Vein endothelial cell (primary cell): ENCODE data around the gene KLK1. TPM values are rescaled to one million over a fixed set of nuclear protein-coding genes. Genes with fewer than 3 reads are reported as not detected.
A peak's percentile ranks its signal among the peaks of the same experiment; 100 is the strongest.

ENCODE experiments used
- small RNA-seq: library from RNA; depleted of rRNA; stranded (forward); fragments of <200 nt; gene quantifications from one replicate; pipeline ENCODE3, GENCODE V24; 2012
- total RNA-seq: library from RNA; depleted of rRNA; stranded (reverse); fragments of >200 nt; gene quantifications from 2 replicates; pipeline ENCODE4 v1.2.3, GENCODE V29; 2012

KLK1 gene
- total RNA-seq, result not detected in 2 replicates

DNA sequence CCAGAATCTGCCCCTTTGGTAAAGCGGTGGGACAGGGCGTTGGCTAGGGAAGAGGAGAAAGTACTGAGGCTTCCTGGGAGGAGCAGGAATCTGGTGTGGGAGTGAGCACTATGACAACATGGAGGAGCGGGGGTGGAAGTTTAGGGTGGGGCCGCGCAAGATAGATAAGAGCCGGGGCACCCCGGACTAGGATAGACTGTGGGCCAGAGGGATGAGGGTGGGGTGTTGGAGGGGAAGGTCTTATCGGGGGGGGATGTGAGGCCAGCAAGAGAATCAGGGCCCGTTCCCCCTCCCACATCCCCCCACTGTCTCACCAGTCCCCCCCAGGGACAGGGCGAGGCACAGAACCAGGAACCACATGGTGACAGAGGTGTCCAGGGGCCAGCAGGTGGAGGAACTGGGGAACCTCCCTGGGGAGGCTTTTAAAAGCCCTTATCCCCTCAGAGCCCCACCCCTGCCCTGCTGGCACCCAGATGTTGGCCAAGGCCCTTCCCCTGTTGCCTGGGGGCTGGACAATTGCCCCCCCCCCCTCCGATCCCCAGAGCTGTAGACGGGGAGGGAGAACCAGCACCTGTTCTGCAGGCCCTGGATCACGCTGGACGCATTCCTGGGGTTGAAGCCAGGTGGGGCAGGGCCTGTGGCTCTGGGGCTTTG, at the start of gene KLK1:
Gene KLK1 (minus strand): TSS at position 399 of the 654 bp plus-strand sequence. CDS start 39 bp downstream, at position 360.

DNA sequence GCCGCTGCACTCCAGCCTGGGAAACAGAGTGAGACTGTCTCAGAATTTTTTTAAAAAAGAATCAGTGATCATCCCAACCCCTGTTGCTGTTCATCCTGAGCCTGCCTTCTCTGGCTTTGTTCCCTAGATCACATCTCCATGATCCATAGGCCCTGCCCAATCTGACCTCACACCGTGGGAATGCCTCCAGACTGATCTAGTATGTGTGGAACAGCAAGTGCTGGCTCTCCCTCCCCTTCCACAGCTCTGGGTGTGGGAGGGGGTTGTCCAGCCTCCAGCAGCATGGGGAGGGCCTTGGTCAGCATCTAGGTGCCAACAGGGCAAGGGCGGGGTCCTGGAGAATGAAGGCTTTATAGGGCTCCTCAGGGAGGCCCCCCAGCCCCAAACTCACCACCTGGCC, 49.5 kb upstream of the KLK1 start, which contains the start of gene KLK2:
Gene KLK2 (plus strand): TSS at position 384 of the 400 bp plus-strand sequence. CDS start 35 bp downstream, outside the sequence.

DNA sequence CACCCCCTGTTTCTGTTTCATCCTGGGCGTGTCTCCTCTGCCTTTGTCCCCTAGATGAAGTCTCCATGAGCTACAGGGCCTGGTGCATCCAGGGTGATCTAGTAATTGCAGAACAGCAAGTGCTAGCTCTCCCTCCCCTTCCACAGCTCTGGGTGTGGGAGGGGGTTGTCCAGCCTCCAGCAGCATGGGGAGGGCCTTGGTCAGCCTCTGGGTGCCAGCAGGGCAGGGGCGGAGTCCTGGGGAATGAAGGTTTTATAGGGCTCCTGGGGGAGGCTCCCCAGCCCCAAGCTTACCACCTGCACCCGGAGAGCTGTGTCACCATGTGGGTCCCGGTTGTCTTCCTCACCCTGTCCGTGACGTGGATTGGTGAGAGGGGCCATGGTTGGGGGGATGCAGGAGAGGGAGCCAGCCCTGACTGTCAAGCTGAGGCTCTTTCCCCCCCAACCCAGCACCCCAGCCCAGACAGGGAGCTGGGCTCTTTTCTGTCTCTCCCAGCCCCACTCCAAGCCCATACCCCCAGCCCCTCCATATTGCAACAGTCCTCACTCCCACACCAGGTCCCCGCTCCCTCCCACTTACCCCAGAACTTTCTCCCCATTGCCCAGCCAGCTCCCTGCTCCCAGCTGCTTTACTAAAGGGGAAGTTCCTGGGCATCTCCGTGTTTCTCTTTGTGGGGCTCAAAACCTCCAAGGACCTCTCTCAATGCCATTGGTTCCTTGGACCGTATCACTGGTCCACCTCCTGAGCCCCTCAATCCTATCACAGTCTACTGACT, 31.2 kb upstream of the KLK1 start, which contains the start of gene KLK3:
Gene KLK3 (plus strand): TSS at position 280 of the 775 bp plus-strand sequence. CDS start 41 bp downstream, at position 321.

DNA sequence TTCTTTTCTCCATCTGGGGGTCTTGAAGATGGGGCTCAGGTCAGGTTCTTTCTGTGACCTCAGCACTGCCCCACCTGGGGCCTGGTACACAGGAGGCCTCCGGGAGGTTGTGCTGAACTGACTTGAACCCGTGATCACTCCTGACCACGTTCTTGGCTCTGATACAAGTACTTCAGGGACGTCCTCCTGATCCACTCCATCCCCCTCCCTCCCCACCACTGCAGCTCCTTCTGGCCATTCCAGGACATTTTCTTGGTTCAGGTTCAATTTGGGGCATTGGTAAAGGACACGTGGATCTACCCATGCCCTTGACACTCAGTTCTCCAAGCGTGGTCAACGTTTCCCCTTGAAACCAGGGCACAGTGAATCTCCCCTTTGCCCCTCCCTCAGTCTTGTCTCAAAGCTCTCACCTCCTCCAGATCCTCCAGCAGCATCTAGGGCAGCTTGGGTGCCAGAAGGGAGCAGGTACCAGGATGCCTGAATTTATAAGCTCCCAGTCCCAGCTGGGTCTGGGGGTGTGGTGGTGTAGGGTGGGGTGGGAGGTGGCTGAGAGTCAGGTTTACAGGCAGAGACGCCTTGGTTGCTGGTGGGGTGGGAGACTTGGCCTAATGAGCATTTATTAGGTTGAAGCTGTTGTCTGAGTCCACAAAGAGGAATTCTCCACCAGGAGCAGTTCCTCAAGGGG, 9.7 kb upstream of the KLK1 start, which contains the start of gene KLK15:
Gene KLK15 (minus strand): TSS at position 458 of the 685 bp plus-strand sequence. CDS start 2,082 bp downstream, outside the sequence.

DNA sequence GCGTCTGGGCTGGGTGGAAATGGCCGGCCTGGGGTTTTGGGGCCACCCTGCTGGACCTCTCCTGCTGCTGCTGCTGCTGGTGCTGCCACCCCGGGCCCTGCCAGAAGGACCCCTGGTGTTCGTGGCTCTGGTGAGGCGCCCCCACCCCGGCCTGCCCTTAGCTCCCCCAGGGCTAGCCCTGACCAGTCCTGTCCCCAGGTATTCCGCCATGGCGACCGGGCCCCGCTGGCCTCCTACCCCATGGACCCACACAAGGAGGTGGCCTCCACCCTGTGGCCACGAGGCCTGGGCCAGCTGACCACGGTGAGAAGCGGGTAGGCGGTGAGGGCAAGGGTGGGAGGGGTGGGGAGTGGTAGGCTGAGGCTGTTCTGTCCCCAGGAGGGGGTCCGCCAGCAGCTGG, 33.2 kb downstream of the KLK1 start, which contains the start of gene ACP4:
Gene ACP4 (plus strand): TSS at position 20 of the 400 bp plus-strand sequence. CDS start 0 bp downstream, at position 20.

DNA sequence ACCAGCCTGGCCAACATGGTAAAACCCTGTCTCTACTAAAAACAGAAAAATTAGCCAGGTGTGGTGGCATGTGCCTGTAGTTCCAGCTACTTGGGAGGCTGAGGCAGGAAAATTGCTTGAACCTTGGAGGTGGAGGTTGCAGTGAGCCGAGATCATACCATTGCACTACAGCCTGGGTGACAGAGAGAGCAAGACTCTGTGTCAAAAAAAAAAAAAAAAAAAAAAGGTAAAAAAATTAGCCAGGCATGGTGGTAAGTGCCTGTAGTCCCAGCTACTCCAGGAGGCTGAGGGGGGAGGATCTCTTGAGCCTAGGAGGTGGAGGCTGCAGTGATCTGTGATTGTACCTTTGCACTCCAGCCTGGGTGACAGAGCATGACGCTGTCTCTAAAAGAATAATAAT, 53.4 kb downstream of the KLK1 start, which contains the start of gene GPR32:
Gene GPR32 (plus strand): TSS at position 301 of the 400 bp plus-strand sequence. CDS start 137 bp downstream, outside the sequence.

Small RNAs within 50 kb of the gene (small RNA-seq; reads per million reads assigned to genes)
- gene SNORD88A (48.5 reads per million, percentile 98 among the genes with 10 or more reads in this experiment), gene SNORD88B (not detected), gene SNORD88C (not detected)

Other genes starting within 250 kb of the KLK1 start
- not detected in 2 replicates for gene SYT3, start 183.9 kb downstream of the KLK1 start, total RNA-seq
- gene C19orf81, start 174.3 kb downstream of the KLK1 start, total RNA-seq, result not detected in 2 replicates
- gene SHANK1, start 104.0 kb downstream of the KLK1 start, total RNA-seq, result 0.57 and 0.98 TPM in 2 replicates
- gene CLEC11A, start 100.4 kb downstream of the KLK1 start, total RNA-seq, result 3.9 and 4.7 TPM in 2 replicates
- gene GPR32, start 53.3 kb downstream of the KLK1 start, total RNA-seq, result not detected in 2 replicates
- gene ACP4, start 33.4 kb downstream of the KLK1 start, total RNA-seq, result not detected in 2 replicates
- not detected in 2 replicates for gene KLK15, start 9.8 kb upstream of the KLK1 start, total RNA-seq
- not detected in 2 replicates for gene KLK3, start 31.1 kb upstream of the KLK1 start, total RNA-seq
- gene KLK2, start 49.7 kb upstream of the KLK1 start, total RNA-seq, result not detected in 2 replicates
- gene KLK4, start 87.6 kb upstream of the KLK1 start, total RNA-seq, result not detected in 2 replicates
- gene KLK5, start 129.3 kb upstream of the KLK1 start, total RNA-seq, result not detected in 2 replicates
- gene KLK6, start 145.8 kb upstream of the KLK1 start, total RNA-seq, result 0.29 TPM in 1 of 2 replicates, not detected in the other
- gene KLK7, start 160.1 kb upstream of the KLK1 start, total RNA-seq, result not detected in 2 replicates
- gene KLK8, start 177.8 kb upstream of the KLK1 start, total RNA-seq, result not detected in 2 replicates
- not detected in 2 replicates for gene KLK10, start 195.9 kb upstream of the KLK1 start, total RNA-seq
- gene KLK11, start 202.8 kb upstream of the KLK1 start, total RNA-seq, result not detected in 2 replicates
- not detected in 2 replicates for gene KLK12, start 211.2 kb upstream of the KLK1 start, total RNA-seq
- gene KLK13, start 241.3 kb upstream of the KLK1 start, total RNA-seq, result not detected in 2 replicates